HepG2 (cell line): ENCODE data around the gene RNASE13. TPM values are rescaled to one million over a fixed set of nuclear protein-coding genes. Genes with fewer than 3 reads are reported as not detected.

Source experiments
- CBX2 ChIP-seq, 2 experiments: fragments of 200-600 bp in 1 of 2; sonication (generic); formaldehyde crosslinking in 1 of 2; IDR thresholded peaks; 2 replicates each; pipeline versions ENCODE4 v1.7.0 to v1.8.1; 2018 to 2022; ENCODE audit warnings: low read depth in 2 of 2, low read length in 1 of 2, mild to moderate bottlenecking in 1 of 2, missing genetic modification reagents in 1 of 2
- CEBPG ChIP-seq: IDR thresholded peaks from 2 replicates; pipeline ENCODE4 v1.6.1; 2016
- ELF3 ChIP-seq: IDR thresholded peaks from 2 replicates; pipeline ENCODE4 v1.6.1; 2016; ENCODE audit warnings: missing genetic modification reagents, missing compliant biosample characterization
- HOXA3 ChIP-seq: sonication (generic); formaldehyde crosslinking; IDR thresholded peaks from 2 replicates; pipeline ENCODE4 v1.5.0; 2020; ENCODE audit warnings: missing genetic modification reagents
- KDM3A ChIP-seq: IDR thresholded peaks from 2 replicates; pipeline ENCODE4 v1.6.1; 2018; ENCODE audit warnings: low read depth, missing compliant biosample characterization
- MED1 ChIP-seq: sonication (generic); formaldehyde crosslinking; IDR thresholded peaks from 2 replicates; pipeline ENCODE4 v1.4.0; 2020; ENCODE audit warnings: missing genetic modification reagents
- PCBP1 ChIP-seq: fragments of 200-400 bp; formaldehyde crosslinking; IDR thresholded peaks from 2 replicates; pipeline ENCODE4 v1.6.1; 2017; ENCODE audit warnings: mild to moderate bottlenecking, low read depth, low read length, borderline replicate concordance
- PHF21A ChIP-seq: sonication (generic); formaldehyde crosslinking; IDR thresholded peaks from 2 replicates; pipeline ENCODE4 v1.5.0; 2020; ENCODE audit warnings: mild to moderate bottlenecking, missing genetic modification reagents
- POLR2AphosphoS5 ChIP-seq: IDR thresholded peaks from 2 replicates; pipeline ENCODE4 v1.6.1; 2012; ENCODE audit warnings: low read depth, low read length
- SMARCE1 ChIP-seq: fragments of 450-650 bp; IDR thresholded peaks from 2 replicates; pipeline ENCODE4 v1.6.1; 2017; ENCODE audit warnings: borderline replicate concordance
- YEATS4 ChIP-seq: sonication (generic); formaldehyde crosslinking; IDR thresholded peaks from 2 replicates; pipeline ENCODE4 v1.4.0; 2020; ENCODE audit warnings: missing genetic modification reagents, borderline replicate concordance
- ZNF335 ChIP-seq: sonication (generic); formaldehyde crosslinking; IDR thresholded peaks from 2 replicates; pipeline ENCODE4 v1.4.0; 2020; ENCODE audit warnings: missing genetic modification reagents
- ZNF350 ChIP-seq: sonication (generic); formaldehyde crosslinking; IDR thresholded peaks from 2 replicates; pipeline ENCODE4 v1.4.0; 2020; ENCODE audit warnings: mild to moderate bottlenecking, low read depth, missing genetic modification reagents, borderline replicate concordance
- ZNF501 ChIP-seq: sonication (generic); formaldehyde crosslinking; IDR thresholded peaks from 2 replicates; pipeline ENCODE4 v1.5.1; 2020; ENCODE audit warnings: mild to moderate bottlenecking, moderate library complexity, missing genetic modification reagents
- polyA plus RNA-seq, 8 experiments: library from polyadenylated mRNA; depleted of rRNA in 3 of 8; stranded (reverse) in 7 of 8; unstranded in 1 of 8; fragments of >200 nt; fragmentation: Illumina TruSeq in 4 of 8; extraction: Trizol in 4 of 8; gene quantifications; 2 replicates each; pipeline versions ENCODE4 v1.2.1 to v1.2.3, GENCODE V29; 2011 to 2016; ENCODE audit warnings: low read depth in 4 of 8, missing spikeins in 1 of 8, mixed read lengths in 1 of 8; ENCODE audit not compliant: insufficient read depth in 1 of 8
- total RNA-seq, 5 experiments: library from RNA; depleted of rRNA; stranded (reverse); fragments of >200 nt; fragmentation: Illumina TruSeq; extraction: Trizol; gene quantifications; 2 replicates each; pipeline ENCODE4 v1.2.3, GENCODE V29; 2016; ENCODE audit warnings: low read depth in 1 of 5
- TF ChIP-seq, protein P1 (sequence below): sonication (generic); formaldehyde crosslinking; IDR thresholded peaks from 2 replicates; pipeline ENCODE4 v1.4.0; 2020; ENCODE audit warnings: mild to moderate bottlenecking, missing genetic modification reagents
- TF ChIP-seq, protein P2 (sequence below): sonication (generic); formaldehyde crosslinking; IDR thresholded peaks from 2 replicates; pipeline ENCODE4 v1.8.1; 2023; ENCODE audit warnings: mild to moderate bottlenecking, missing genetic modification reagents, borderline replicate concordance
- TF ChIP-seq, protein P3 (sequence below): sonication (generic); formaldehyde crosslinking; IDR thresholded peaks from 2 replicates; pipeline ENCODE4 v1.4.0; 2020; ENCODE audit warnings: low read depth, missing genetic modification reagents
- TF ChIP-seq, protein P4 (sequence below): IDR thresholded peaks from 2 replicates; pipeline ENCODE4 v1.6.1; 2016; ENCODE audit warnings: low read depth, borderline replicate concordance
- TF ChIP-seq, protein P5 (sequence below): sonication (generic); formaldehyde crosslinking; IDR thresholded peaks from 2 replicates; pipeline ENCODE4 v1.4.0; 2020; ENCODE audit warnings: missing genetic modification reagents
- TF ChIP-seq, protein P6 (sequence below): sonication (generic); formaldehyde crosslinking; IDR thresholded peaks from 2 replicates; pipeline ENCODE4 v1.8.1; 2022; ENCODE audit warnings: mild to moderate bottlenecking, missing genetic modification reagents

Gene RNASE13
- total and polyA plus RNA-seq, 2 of the 13 experiments (the other 11 are each of a cell fraction or from before 2014, with no cell fraction given), result 1.0 TPM; not detected in 1

DNA sequence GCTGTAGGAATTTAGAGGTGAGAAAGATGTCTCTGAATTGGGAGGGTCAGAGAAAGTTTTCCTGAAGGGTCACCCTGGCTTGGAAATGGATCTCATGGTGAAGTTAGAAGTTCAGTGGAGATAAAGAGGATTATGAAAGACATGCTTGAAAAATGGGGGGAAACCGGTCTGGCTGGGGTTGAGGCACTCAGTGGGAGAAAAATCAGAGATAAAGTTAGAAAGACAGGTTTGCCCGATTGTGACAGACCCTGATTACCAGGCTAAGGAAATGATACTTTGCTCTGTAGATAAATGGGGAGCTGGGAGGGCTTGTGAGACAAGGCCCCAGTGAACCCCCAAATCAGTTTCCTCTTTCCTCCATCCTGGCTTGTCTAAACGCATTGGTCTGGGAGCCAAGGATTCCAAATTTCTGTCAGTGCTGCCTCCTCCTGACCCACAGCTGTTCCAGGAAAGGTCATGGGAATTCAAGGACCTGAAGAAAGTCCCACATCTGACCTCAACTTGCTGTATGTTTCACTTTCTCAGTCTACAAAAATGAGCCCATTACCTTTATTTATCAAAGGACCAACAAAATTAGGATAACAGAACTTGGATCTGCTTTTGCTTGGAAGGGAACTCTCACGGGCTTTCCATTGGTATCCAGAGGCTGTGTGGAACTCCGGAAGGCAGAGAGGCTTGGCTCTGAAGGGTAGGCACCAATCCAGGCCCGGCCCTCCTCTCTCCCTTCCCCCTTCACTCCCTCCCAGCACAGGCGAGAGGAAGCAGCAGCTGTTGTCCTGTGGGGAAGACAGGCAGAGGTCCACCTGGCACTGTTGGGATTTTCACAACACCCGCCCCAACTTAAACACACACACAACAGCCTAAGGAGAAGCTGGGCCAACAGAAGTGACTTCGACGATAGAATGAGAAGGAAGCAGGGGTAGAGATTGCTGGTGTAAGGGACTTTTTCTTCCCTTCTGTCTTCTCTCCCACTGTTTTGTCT is 4.1 kb upstream of the RNASE13 start (continued):
- TF ChIP-seq SMARCE1, result no peak
- peak; percentile 37; the same call in 1 of the 2 replicates for TF ChIP-seq HOXA3 (CRISPR knock-in tag)
- no peak for TF ChIP-seq CBX2 (IDR thresholded peaks at IDR 0.05; ENCODE audit: low read depth, low read length)
- TF ChIP-seq CBX2 (CRISPR knock-in tag; IDR thresholded peaks at IDR 0.05; ENCODE audit: low read depth), result 0 out of 2 replicates have a peak, but pooled peaks have one; percentile 12
- peak; percentile 72 for TF ChIP-seq MED1 (CRISPR knock-in tag)
- TF ChIP-seq KDM3A, result 0 out of 2 replicates have a peak, but pooled peaks have one; percentile 59
- TF ChIP-seq, protein P1, sequence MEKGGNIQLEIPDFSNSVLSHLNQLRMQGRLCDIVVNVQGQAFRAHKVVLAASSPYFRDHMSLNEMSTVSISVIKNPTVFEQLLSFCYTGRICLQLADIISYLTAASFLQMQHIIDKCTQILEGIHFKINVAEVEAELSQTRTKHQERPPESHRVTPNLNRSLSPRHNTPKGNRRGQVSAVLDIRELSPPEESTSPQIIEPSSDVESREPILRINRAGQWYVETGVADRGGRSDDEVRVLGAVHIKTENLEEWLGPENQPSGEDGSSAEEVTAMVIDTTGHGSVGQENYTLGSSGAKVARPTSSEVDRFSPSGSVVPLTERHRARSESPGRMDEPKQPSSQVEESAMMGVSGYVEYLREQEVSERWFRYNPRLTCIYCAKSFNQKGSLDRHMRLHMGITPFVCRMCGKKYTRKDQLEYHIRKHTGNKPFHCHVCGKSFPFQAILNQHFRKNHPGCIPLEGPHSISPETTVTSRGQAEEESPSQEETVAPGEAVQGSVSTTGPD (CRISPR knock-in tag), result 0 out of 2 replicates have a peak, but pooled peaks have one; percentile 34
- TF ChIP-seq POLR2AphosphoS5, result peak; percentile 63
- TF ChIP-seq, protein P2, sequence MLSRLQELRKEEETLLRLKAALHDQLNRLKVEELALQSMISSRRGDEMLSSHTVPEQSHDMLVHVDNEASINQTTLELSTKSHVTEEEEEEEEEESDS, result no peak
- TF ChIP-seq CEBPG, result 0 out of 2 replicates have a peak, but pooled peaks have one; percentile 8
- TF ChIP-seq, protein P3, sequence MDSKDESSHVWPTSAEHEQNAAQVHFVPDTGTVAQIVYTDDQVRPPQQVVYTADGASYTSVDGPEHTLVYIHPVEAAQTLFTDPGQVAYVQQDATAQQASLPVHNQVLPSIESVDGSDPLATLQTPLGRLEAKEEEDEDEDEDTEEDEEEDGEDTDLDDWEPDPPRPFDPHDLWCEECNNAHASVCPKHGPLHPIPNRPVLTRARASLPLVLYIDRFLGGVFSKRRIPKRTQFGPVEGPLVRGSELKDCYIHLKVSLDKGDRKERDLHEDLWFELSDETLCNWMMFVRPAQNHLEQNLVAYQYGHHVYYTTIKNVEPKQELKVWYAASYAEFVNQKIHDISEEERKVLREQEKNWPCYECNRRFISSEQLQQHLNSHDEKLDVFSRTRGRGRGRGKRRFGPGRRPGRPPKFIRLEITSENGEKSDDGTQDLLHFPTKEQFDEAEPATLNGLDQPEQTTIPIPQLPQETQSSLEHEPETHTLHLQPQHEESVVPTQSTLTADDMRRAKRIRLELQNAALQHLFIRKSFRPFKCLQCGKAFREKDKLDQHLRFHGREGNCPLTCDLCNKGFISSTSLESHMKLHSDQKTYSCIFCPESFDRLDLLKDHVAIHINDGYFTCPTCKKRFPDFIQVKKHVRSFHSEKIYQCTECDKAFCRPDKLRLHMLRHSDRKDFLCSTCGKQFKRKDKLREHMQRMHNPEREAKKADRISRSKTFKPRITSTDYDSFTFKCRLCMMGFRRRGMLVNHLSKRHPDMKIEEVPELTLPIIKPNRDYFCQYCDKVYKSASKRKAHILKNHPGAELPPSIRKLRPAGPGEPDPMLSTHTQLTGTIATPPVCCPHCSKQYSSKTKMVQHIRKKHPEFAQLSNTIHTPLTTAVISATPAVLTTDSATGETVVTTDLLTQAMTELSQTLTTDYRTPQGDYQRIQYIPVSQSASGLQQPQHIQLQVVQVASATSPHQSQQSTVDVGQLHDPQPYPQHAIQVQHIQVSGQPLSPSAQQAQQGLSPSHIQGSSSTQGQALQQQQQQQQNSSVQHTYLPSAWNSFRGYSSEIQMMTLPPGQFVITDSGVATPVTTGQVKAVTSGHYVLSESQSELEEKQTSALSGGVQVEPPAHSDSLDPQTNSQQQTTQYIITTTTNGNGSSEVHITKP, result 0 out of 2 replicates have a peak, but pooled peaks have one; percentile 34
- TF ChIP-seq, protein P4, sequence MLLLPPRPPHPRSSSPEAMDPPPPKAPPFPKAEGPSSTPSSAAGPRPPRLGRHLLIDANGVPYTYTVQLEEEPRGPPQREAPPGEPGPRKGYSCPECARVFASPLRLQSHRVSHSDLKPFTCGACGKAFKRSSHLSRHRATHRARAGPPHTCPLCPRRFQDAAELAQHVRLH, result peak; percentile 66
- TF ChIP-seq, protein P5, sequence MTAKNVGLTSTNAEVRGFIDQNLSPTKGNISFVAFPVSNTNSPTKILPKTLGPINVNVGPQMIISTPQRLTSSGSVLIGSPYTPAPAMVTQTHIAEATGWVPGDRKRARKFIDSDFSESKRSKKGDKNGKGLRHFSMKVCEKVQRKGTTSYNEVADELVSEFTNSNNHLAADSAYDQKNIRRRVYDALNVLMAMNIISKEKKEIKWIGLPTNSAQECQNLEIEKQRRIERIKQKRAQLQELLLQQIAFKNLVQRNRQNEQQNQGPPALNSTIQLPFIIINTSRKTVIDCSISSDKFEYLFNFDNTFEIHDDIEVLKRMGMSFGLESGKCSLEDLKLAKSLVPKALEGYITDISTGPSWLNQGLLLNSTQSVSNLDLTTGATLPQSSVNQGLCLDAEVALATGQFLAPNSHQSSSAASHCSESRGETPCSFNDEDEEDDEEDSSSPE (CRISPR knock-in tag), result no peak
- peak; percentile 61; the same call in 1 of the 2 replicates for TF ChIP-seq ZNF501 (CRISPR knock-in tag)
- TF ChIP-seq, protein P6, sequence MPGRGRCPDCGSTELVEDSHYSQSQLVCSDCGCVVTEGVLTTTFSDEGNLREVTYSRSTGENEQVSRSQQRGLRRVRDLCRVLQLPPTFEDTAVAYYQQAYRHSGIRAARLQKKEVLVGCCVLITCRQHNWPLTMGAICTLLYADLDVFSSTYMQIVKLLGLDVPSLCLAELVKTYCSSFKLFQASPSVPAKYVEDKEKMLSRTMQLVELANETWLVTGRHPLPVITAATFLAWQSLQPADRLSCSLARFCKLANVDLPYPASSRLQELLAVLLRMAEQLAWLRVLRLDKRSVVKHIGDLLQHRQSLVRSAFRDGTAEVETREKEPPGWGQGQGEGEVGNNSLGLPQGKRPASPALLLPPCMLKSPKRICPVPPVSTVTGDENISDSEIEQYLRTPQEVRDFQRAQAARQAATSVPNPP, result no peak
- TF ChIP-seq PCBP1, result no peak
- peak; percentile 72 for TF ChIP-seq ELF3 (CRISPR knock-in tag)
- TF ChIP-seq PHF21A (CRISPR knock-in tag), result peak; percentile 56; the same call in 1 of the 2 replicates
- TF ChIP-seq ZNF335, result peak; percentile 48; the same call in 1 of the 2 replicates
- TF ChIP-seq YEATS4, result 0 out of 2 replicates have a peak, but pooled peaks have one; percentile 52
- TF ChIP-seq ZNF350, result peak; percentile 80; the same call in 1 of the 2 replicates
